Karpas-422 (cell line): Measurements from ENCODE around the gene PPP2R3B. TPM values are rescaled to one million over a fixed set of nuclear protein-coding genes. Genes with fewer than 3 reads are reported as not detected.

Experiments used
- DNase-seq: peaks from one replicate; pipeline ENCODE4 v3.0.0-alpha.2; 2015
- H2AFZ ChIP-seq: fragments of 200-600 bp; sonication (generic); 2 replicates; pipeline ENCODE4 v1.6.1; 2014; ENCODE audit warnings: antibody characterized with exemption, low read length, mixed read lengths
- H3K27ac ChIP-seq: fragments of 200-600 bp; sonication (generic); 2 replicates; pipeline ENCODE4 v1.5.1; 2014; ENCODE audit warnings: mild to moderate bottlenecking, low read length, moderate library complexity
- H3K27me3 ChIP-seq: fragments of 200-600 bp; sonication (generic); 2 replicates; pipeline ENCODE4 v1.6.1; 2014; ENCODE audit warnings: low read length, mixed read lengths
- H3K36me3 ChIP-seq: fragments of 200-600 bp; sonication (generic); 2 replicates; pipeline ENCODE4 v1.6.1; 2014; ENCODE audit warnings: low read length, mixed read lengths; ENCODE audit not compliant: insufficient read depth
- H3K4me1 ChIP-seq: fragments of 200-600 bp; sonication (generic); 2 replicates; pipeline ENCODE4 v1.6.1; 2014; ENCODE audit warnings: mild to moderate bottlenecking, low read length, mixed read lengths
- H3K4me2 ChIP-seq: fragments of 200-600 bp; sonication (generic); 2 replicates; pipeline ENCODE4 v1.6.1; 2014; ENCODE audit warnings: low read length, low read depth, mild to moderate bottlenecking; ENCODE audit not compliant: poor library complexity, severe bottlenecking
- H3K4me3 ChIP-seq: fragments of 200-600 bp; sonication (generic); 2 replicates; pipeline ENCODE4 v1.5.1; 2014; ENCODE audit warnings: mild to moderate bottlenecking, antibody characterized with exemption, low read length, mixed read lengths
- H3K79me2 ChIP-seq: fragments of 200-600 bp; sonication (generic); 2 replicates; pipeline ENCODE4 v1.6.1; 2014; ENCODE audit warnings: mild to moderate bottlenecking, low read length, mixed read lengths
- H3K9ac ChIP-seq: fragments of 200-600 bp; sonication (generic); 2 replicates; pipeline ENCODE4 v1.6.0; 2014; ENCODE audit warnings: low read length
- H3K9me2 ChIP-seq: fragments of 200-600 bp; sonication (generic), shearing (Covaris generic); replicated peaks from 2 replicates; pipeline ENCODE4 v1.6.0; 2014; ENCODE audit warnings: mild to moderate bottlenecking, low read length, moderate library complexity; ENCODE audit not compliant: insufficient read depth
- H3K9me3 ChIP-seq: fragments of 300-700, 200-600 bp; sonication (generic); 2 replicates; pipeline ENCODE4 v1.6.1; 2014; ENCODE audit warnings: low read length, mixed read lengths
- H4K20me1 ChIP-seq: fragments of 200-600 bp; sonication (generic); 2 replicates; pipeline ENCODE4 v1.6.1; 2014; ENCODE audit warnings: mild to moderate bottlenecking, antibody characterized with exemption, low read length, low read depth; ENCODE audit not compliant: insufficient read depth
- total RNA-seq: library from RNA; depleted of rRNA; stranded (reverse); fragments of >200 nt; shearing (Covaris generic); gene quantifications from 2 replicates; pipeline ENCODE4 v1.2.3, GENCODE V29; 2014; ENCODE audit warnings: low replicate concordance

The PPP2R3B gene
- total RNA-seq, 1 experiment from 2014 or later: 23.2 TPM

DNA sequence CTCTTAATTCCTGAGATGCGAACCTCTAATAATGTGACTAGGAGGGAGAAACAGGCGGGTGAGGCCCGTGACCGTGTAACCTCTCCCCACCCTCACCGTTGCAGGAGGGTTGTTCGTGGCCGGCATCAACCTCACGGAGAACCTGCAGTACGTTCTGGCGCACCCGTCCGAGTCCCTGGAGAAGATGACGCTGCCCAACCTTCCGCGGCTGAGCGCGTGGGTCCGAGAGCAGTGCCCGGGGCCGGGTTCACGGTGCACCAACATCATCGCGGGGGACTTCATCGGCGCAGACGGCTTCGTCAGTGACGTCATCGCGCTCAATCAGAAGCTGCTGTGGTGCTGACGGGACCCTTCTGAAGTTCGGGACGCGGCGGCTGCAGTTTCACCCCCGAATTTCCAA, 87.7 kb downstream of the PPP2R3B start:
- no peak overlapping the region for H3K4me2 ChIP-seq
- no peaks in the 10 kb centered on the region for H3K4me1 ChIP-seq
- H3K79me2 ChIP-seq: no peaks in the 10 kb centered on the region
- DNase-seq: no peak
- H2AFZ ChIP-seq: no peak overlapping the region
- no peaks in the 10 kb centered on the region for H3K9me3 ChIP-seq
- peaks cover 27% of the 10 kb centered on the region for H3K36me3 ChIP-seq
- no peak overlapping the region for H3K27ac ChIP-seq
- H3K4me3 ChIP-seq: no peak overlapping the region
- no peaks in the 10 kb centered on the region for H3K27me3 ChIP-seq
- H4K20me1 ChIP-seq: no peaks in the 10 kb centered on the region
- no peaks in the 10 kb centered on the region for H3K9me2 ChIP-seq
- H3K9ac ChIP-seq: no peak overlapping the region

DNA sequence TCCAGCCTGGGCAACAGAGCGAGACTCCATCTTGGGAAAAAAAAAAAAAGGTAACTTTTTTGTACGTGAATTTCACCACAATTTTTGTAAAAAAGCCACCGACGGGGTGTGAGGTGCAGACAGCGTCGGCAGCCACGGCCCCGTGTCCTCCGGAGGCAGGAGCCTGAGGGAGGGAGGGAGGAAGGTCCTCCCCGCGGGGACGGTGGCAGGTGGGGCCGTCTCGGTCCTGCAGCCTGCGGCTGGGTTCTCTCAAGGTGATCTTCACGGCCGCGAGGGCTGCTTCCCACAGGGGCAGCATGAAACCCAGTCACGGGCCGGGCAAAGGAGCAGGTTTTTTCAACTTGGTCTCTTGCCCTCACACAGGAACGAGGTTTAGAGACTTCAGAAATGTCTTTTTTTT, 91.6 kb downstream of the PPP2R3B start:
- H3K9me3 ChIP-seq: no peaks in the 10 kb centered on the region
- H3K4me1 ChIP-seq: no peaks in the 10 kb centered on the region
- H3K9ac ChIP-seq: no peak overlapping the region
- no peak overlapping the region for H3K4me3 ChIP-seq
- no peaks in the 10 kb centered on the region for H3K9me2 ChIP-seq
- no peak overlapping the region for H3K27ac ChIP-seq
- peaks cover 32% of the 10 kb centered on the region for H3K36me3 ChIP-seq
- no peaks in the 10 kb centered on the region for H4K20me1 ChIP-seq
- DNase-seq: no peak
- no peaks in the 10 kb centered on the region for H3K27me3 ChIP-seq
- H3K79me2 ChIP-seq: no peaks in the 10 kb centered on the region
- H3K4me2 ChIP-seq: no peak overlapping the region
- no peak overlapping the region for H2AFZ ChIP-seq

DNA sequence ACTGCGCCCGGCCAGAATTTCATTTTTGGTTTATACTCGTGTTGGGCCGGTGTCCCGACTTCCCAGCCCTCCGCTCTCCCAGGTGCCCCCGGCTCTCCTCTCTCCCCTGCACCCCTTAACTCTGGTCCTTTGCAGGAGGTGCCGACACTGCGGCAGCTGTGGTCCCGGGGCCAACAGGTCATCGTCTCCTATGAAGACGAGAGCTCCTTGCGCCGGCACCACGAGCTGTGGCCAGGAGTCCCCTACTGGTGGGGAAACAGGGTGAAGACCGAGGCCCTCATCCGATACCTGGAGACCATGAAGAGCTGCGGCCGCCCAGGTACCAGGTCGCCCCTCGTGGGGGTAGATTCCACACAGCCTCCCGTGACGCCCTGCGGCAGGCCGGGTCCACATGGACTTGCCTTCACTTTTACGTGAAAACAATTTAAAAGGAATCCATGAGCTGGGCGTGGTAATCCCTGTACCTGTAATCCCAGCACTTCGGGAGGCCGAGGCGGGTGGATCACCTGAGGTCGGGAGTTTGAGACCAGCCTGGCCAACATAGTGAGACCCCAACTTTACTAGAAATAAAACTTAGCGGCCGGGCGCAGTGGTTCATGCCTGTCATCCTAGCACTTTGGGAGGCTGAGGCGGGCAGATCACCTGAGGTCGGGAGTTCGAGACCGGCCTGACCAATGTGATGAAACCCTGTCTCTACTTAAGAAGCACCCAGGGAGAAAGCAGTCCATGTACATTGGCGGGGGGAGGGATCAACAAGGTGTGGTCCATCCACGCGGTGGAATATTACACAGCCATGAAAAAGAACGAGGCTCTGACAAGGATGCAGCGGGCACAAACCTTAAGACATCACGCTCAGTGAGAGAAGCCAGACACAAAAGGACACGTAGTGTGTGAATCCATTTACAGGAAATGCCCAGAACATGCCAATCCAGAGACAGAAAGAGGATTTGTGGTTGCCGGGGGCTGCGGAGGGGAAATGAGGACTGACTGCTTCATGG, 93.5 kb downstream of the PPP2R3B start:
- no peak for DNase-seq
- Histone ChIP-seq H3K9me3 (no peaks in the 10 kb centered on the region), H3K9me2 (no peaks in the 10 kb centered on the region), H4K20me1 (no peaks in the 10 kb centered on the region), H3K79me2 (peaks cover under 1% of the 10 kb centered on the region; the same call in 1 of the 2 replicates), H3K27ac (no peak overlapping the region), H3K4me1 (no peaks in the 10 kb centered on the region), H3K4me2 (no peak overlapping the region), H2AFZ (no peak overlapping the region), H3K27me3 (no peaks in the 10 kb centered on the region), H3K4me3 (no peak overlapping the region), H3K9ac (no peak overlapping the region), H3K36me3 (peaks cover 31% of the 10 kb centered on the region)

DNA sequence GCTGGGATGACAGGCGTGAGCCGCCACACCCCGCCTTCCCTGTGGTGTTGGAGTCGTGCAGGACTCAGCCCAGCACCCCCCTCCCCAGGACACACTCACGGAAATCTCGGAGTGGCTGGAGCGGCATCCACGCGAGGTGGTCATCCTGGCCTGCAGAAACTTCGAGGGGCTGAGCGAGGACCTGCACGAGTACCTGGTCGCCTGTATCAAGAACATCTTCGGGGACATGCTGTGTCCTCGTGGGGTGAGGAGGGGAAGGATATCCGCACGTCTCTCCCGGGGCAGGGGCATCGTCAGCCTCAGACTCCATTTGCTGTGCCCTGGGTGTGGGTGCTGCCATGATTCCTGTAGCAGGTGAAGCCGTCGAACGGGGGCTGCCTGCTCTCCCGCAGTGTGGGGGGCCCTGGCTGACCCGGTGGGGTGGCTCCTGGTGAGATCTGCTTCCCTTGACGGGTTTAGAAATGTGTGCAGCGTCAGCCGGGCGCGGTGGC, 95.3 kb downstream of the PPP2R3B start:
- Histone ChIP-seq H3K4me3 (no peak overlapping the region), H3K9me3 (no peaks in the 10 kb centered on the region), H3K36me3 (peaks cover 38% of the 10 kb centered on the region), H3K9ac (no peak overlapping the region), H3K9me2 (no peaks in the 10 kb centered on the region), H3K27me3 (no peaks in the 10 kb centered on the region), H4K20me1 (0 out of 2 replicates have a peak, but pooled peaks cover 2% of the 10 kb centered on the region), H2AFZ (no peak overlapping the region), H3K4me2 (no peak overlapping the region), H3K79me2 (peaks cover 12% of the 10 kb centered on the region), H3K27ac (no peak overlapping the region), H3K4me1 (no peaks in the 10 kb centered on the region)
- DNase-seq: no peak

DNA sequence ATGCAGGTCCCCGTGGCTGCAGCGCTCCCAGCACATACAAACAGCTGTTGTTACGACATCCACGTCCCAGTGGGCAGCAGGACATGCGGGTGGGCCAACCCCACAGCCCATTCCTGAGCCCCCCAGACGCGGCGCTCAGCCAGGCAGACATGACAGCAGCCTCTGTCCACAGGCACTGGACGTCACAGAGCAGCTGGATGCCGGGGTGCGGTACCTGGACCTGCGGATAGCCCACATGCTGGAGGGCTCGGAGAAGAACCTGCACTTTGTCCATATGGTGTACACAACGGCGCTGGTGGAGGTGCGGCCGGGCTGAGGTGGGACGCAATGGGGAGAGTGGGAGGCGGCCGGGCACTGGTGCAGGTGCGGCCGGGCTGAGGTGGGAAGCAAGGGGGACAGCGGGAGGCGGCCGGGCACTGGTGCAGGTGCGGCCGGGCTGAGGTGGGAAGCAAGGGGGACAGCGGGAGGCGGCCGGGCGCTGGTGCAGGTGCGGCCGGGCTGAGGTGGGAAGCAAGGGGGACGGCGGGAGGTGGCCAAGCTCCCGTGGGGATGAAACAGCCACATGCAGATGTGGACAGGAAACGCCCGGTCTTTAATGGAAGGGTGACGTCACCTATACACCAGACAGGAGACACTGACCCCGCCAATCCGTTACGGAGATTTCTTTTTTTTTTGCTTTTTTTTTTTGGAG, 96.1 kb downstream of the PPP2R3B start:
- DNase-seq: no peak
- no peak overlapping the region for H3K4me3 ChIP-seq
- 0 out of 2 replicates have a peak, but pooled peaks cover 6% of the 10 kb centered on the region for H4K20me1 ChIP-seq
- H2AFZ ChIP-seq: no peak overlapping the region
- H3K79me2 ChIP-seq: peaks cover 18% of the 10 kb centered on the region
- no peaks in the 10 kb centered on the region for H3K9me2 ChIP-seq
- H3K4me2 ChIP-seq: no peak overlapping the region
- no peaks in the 10 kb centered on the region for H3K27me3 ChIP-seq
- H3K27ac ChIP-seq: no peak overlapping the region
- no peaks in the 10 kb centered on the region for H3K9me3 ChIP-seq
- H3K36me3 ChIP-seq: peaks cover 42% of the 10 kb centered on the region
- H3K4me1 ChIP-seq: no peaks in the 10 kb centered on the region
- H3K9ac ChIP-seq: no peak overlapping the region

DNA sequence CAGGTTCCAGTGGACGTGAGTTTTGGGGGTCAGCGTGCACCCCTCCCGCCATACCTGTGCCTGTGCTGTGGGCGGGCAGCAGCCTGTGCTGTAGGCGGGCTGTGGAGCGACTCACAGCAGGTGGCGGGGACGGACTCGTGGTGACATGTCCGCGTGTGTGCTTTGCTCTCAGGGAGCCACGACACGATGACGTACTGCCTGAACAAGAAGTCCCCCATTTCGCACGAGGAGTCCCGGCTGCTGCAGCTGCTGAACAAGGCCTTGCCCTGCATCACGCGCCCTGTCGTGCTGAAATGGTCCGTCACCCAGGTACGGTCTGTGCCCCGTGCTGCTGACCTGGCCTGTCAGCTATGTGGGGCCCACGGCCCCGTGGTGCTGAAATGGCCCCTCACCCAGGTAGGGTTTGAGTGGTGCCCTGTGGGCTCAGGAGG, 98.1 kb downstream of the PPP2R3B start:
- Histone ChIP-seq H3K4me3 (no peak overlapping the region), H3K4me1 (peaks cover 6% of the 10 kb centered on the region), H3K9me2 (no peaks in the 10 kb centered on the region), H3K27me3 (no peaks in the 10 kb centered on the region), H3K27ac (no peak overlapping the region), H3K9me3 (no peaks in the 10 kb centered on the region), H3K79me2 (peaks cover 39% of the 10 kb centered on the region), H4K20me1 (peaks cover 6% of the 10 kb centered on the region; the same call in 1 of the 2 replicates), H3K9ac (no peak overlapping the region), H3K4me2 (no peak overlapping the region), H3K36me3 (peaks cover 55% of the 10 kb centered on the region), H2AFZ (no peak overlapping the region)
- DNase-seq: no peak

DNA sequence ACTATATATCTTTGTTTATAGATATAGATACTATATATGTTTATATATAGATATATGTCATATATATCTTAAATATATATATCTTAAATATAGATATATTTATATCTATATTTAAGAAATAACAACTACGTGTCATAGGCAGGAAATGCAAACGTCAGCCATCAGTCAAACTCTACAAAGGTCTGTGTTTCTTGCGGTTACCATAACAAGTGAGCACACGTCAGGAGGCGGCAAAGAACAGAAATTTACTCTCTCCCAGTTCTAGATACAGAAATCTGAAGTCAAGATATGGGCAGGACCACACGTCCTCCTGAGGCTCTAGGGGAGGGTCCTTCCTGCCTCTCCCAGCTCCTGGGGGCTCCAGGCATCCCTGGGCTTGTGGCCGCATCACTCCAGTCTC, 99.0 kb downstream of the PPP2R3B start:
- no peaks in the 10 kb centered on the region for H3K9me2 ChIP-seq
- peak; percentile 42 for DNase-seq
- peaks cover 48% of the 10 kb centered on the region for H3K36me3 ChIP-seq
- peaks cover 6% of the 10 kb centered on the region; the same call in 1 of the 2 replicates for H4K20me1 ChIP-seq
- no peaks in the 10 kb centered on the region for H3K9me3 ChIP-seq
- no peak overlapping the region for H3K4me3 ChIP-seq
- H3K9ac ChIP-seq: no peak overlapping the region
- H2AFZ ChIP-seq: no peak overlapping the region
- H3K27me3 ChIP-seq: no peaks in the 10 kb centered on the region
- no peak overlapping the region for H3K27ac ChIP-seq
- H3K4me1 ChIP-seq: peaks cover 6% of the 10 kb centered on the region
- peaks cover 39% of the 10 kb centered on the region for H3K79me2 ChIP-seq
- no peak overlapping the region for H3K4me2 ChIP-seq
